NCI-H1436 treated with DMSO at 0.1 percent for 48 hours (cell line): ENCODE measurements around the gene ADD2.
"Not testable (repeated sequence)": the region's sequence is repeated elsewhere in the genome, so short reads cannot be mapped to it uniquely, and the experiment has no call there.

Experiments used
- DNase-seq: peaks from one replicate; lab custom pipeline; 2025; lab: John Stamatoyannopoulos, UW

ADD2 gene, protein sequence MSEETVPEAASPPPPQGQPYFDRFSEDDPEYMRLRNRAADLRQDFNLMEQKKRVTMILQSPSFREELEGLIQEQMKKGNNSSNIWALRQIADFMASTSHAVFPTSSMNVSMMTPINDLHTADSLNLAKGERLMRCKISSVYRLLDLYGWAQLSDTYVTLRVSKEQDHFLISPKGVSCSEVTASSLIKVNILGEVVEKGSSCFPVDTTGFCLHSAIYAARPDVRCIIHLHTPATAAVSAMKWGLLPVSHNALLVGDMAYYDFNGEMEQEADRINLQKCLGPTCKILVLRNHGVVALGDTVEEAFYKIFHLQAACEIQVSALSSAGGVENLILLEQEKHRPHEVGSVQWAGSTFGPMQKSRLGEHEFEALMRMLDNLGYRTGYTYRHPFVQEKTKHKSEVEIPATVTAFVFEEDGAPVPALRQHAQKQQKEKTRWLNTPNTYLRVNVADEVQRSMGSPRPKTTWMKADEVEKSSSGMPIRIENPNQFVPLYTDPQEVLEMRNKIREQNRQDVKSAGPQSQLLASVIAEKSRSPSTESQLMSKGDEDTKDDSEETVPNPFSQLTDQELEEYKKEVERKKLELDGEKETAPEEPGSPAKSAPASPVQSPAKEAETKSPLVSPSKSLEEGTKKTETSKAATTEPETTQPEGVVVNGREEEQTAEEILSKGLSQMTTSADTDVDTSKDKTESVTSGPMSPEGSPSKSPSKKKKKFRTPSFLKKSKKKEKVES

DNA sequence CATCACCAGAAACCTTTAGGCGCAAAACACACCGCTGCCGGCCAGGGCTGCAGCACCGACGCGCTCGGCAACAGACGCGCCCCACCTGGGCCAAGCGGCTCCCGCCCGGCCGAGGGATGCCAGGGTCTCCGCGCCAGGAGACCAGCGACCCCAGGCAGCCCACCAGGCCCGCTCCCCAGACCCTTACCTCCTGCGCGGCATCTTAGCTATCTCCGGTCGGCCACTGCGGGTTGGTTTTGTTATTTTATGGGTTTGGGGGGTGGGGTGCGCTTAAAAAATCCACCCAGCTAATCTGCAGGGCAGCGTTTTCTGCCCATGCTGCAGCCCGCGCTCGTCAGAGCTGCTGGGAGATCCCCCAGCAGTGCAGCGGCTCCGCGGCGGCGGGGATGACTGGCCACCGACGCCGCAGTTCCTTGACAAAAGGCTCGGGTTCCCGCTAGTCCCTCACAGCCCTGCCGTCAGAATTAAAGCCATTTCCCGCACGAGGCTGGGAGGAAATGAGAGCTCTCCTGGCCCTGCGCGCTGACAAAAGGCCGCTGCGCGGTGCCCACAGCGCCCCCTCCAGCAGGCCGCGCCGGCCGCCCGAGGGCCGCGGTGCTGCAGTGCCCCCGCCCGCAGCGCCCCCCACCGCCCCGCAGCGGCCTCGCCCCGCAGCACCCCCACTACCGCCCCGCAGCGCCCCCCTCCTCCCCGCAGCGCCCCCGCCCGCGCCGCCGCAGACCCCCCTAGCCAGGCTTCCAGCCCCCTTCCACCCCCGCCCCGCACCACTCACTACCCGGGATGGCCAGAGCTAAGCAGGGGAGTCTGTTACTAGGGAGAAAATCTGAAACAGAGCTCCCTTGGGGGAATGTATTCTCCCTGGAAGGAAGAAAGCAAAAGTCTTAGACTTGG, at the start of gene ADD2:
Gene ADD2 (minus strand): TSS at position 502 of the 891 bp plus-strand sequence. CDS start 61,792 bp downstream, outside the sequence.
- no peak for DNase-seq

DNA sequence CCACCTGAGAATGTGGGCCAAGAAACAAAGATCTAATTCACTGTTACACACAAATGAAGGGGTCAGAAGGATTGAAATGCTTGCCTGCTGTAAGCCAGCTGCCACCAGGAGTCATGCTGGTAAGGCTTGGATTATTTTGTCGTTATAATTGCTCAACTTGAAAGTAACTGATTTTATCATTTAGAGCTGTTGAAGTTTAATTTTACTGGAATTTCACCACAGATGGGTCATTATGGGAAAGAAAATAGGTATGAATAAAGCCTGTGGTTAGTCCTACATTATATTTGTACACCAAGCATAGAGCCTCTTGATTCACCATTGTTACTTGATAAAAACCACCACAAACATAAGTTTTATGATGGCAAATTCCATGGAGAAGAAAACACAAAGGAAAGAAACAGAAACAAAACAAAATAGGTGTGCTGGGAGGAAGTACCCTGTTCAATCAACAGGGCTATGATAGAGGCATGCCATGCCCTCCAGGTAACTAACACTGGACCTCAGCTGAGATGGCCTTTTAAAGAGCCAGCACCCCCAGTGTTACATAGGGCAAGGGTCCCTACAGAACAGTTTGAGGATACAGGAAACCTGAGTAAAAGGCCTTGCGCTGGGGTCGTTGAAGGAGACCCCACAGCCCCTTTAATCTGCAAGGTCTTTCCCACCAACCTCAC, 49.4 kb upstream of the ADD2 start:
- no peak for DNase-seq

- DNase-seq = no peak
Measured at GRCh38 chr2:70816726-70817125, 48.7 kb upstream of the ADD2 start.

GRCh38 chr2:70808983-70809958, 41.3 kb upstream of the ADD2 start:
- DNase-seq = no peak

DNA sequence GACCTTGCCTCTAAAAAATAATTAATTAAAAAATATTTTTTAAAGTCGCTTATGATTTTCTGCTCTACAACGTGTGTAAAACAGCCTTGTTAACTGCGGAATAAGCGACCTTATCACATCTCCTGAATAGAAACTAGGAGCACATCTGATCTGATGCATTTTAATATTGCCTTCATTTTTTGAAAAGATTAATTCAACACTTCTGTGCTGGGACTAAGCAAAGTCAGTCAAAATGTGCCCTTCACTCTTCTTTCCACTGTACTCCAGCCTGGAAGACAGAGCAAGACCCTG, 39.8 kb upstream of the ADD2 start:
- no peak for DNase-seq

GRCh38 chr2:70807102-70807827, 39.3 kb upstream of the ADD2 start:
- DNase-seq = no peak

DNA sequence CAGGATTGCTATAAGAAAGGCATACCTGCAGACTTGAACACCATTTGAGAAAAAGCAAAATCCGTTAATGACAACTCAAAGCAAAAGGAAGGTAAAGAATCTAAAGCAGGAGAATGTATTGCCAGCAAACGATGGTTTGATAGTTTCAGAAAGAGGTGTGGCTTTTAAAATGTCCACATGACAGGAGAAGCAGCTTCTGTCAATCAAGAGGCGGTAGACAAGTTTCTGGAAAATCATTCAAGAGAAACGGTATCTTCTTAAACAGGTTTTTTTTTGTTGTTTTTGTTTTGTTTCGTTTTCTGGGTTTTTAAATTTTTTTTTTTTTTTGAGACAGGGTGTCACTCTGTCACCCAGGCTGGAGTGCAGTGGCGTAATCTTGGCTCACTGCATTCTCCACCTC, 38.6 kb upstream of the ADD2 start:
- no peak for DNase-seq

GRCh38 chr2:70806013-70806412, 38.0 kb upstream of the ADD2 start:
- peak; percentile 34 for DNase-seq

DNA sequence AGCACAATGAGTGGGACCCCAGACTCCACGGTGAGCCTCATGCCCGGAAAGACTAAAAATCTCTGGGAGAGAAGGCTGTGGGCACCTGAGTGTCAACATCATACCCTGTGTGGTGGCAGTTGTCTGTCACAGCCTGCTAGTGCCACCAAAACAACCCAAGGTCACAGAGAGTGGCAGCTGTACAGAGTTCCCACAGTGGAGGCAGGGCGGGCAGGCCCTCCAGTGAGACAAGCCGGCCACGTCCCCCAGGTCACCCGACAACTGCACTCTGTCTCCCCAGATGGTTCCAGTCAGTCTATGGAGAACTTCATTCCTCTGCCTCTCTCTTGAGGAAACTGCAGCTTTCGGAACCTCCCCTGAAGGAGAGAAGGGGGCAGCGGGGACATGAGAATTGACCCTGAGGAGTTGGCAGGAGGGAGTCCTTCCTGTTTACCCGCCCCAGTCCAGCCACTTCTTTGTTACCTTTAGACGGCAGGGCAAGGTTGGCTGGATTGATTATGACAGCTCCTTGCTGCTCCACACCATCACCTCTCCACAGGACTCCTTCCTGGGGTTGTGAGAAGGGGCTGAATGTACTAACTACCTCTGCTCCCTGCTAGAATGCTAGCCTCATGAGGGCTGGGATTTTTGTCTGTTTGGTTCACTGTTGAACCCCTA, 33.7 kb upstream of the ADD2 start:
- no peak for DNase-seq

DNA sequence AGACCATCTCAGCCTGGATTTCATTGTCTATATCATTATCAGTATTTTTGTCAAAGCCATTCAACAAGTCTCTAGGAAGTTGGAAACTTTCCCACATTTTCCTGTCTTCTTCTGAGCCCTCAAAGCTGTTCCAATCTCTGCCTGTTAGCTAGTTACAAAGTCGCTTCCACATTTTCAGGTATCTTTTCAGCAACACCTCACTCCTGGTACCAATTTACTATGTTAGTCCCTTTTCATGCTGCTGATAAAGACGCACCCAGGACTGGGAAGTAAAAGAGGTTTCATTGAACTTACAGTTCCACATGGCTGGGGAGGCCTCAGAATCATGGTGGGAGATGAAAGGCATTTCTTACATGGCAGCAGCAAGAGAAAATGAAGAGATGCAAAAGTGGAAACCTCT, 31.7 kb upstream of the ADD2 start:
- no peak for DNase-seq

- DNase-seq = not testable (repeated sequence)
Measured at GRCh38 chr2:70797996-70798395, 30.0 kb upstream of the ADD2 start.

GRCh38 chr2:70797506-70797905, 29.5 kb upstream of the ADD2 start:
- DNase-seq = no peak

- DNase-seq = no peak
Measured at GRCh38 chr2:70796262-70796661, 28.3 kb upstream of the ADD2 start.

GRCh38 chr2:70795164-70795995, 27.4 kb upstream of the ADD2 start:
- DNase-seq = no peak

DNA sequence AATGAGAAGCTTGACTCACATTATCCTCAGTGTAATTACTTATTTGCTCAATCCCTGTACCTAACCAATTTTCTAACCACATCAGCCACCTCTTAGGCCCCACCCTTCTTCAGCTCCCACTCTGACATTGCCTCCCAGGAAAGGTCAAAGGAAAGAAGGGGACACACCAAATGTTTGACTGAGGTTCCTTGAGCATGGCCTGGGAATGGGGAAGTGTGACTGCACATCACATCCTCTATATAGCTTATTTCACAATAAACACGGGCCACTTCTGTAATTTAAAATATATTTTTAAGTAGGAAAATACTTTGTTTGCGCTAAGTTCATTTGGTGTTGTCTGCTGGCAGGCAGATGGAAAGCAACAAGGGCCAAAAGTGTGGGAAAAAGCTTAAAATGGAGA, 25.4 kb upstream of the ADD2 start:
- DNase-seq = no peak

DNA sequence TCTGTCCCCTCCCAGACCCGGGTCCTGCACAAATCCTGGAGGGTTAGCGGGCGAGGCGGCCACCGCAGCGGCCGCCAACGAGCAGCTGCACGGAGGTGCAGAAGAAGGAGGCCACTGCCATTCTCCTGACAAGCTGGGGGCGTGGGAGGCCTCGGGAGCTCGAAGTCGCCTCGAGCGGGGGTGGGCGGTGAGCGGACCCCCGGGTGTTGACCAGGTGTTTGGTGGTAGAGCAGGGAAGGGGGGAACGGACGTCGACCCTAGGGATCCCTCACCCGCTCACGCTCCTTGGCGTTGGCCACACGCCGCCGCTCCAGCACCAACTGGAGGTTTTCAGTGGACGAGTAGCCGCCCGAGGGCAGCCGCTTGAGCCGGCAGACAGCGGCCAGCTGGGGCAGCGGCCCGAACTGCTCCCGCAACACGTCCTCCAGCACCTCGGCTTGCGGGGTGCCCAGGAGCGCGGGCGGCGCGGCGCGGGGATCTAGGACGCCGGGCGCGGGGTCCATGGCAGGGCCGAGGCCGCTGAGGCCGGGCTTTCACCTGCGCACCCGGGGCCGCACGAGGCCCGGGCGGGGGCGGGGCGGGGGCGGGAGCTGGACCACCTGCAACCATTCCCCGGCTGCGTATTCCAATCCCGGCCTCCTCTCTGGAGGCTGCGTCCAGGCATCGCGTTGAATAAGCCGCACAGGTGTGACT, 22.3 kb upstream of the ADD2 start, which contains the start of gene FIGLA:
Gene FIGLA (minus strand): TSS at position 508 of the 693 bp plus-strand sequence. CDS start 5 bp downstream, at position 503.
- no peak for DNase-seq

DNA sequence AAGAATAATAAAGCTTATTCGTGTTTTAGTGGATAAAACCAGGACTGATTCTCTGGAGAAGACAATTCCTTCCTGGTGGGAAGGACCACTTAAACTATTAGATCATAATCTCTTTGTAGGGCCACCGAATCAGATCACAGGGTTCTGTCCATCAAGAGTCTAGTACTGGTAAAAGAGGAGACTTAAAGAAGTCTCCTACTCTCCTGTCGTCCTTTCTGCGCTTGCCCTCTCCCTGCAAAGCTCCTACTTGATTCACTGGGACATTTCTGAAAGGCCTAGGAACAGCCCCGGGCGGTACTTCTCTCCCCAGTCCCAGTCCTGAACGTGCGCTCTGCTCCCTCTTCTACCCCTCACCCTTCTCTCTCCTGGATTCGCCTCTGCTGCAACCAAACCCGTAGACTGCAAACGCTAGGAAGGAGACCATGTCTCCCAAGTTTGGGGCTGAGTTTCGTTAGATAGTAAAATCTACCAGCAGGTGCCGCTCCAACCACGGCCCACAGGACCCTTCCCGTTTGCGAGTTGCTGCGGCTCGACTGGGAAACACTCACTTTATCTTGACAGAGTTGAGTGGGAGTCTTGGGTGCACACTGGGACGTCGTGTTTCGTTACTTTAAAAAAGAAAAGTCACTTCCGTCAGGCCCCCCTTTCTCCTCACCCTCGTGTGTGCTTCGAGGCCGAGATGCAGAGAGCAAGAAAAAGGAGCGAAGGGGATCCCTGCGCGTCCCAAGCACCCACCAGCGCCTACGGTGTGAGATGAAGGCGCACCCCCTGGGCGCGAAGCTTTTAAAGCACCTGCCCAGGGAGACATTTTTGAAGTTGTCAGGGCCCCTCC, 21.5 kb upstream of the ADD2 start:
- no peak for DNase-seq
